ENCODE measurements around the gene RAB20.
A peak's percentile ranks its signal among the peaks of the same experiment; 100 is the strongest.

The RAB20 gene

DNA sequence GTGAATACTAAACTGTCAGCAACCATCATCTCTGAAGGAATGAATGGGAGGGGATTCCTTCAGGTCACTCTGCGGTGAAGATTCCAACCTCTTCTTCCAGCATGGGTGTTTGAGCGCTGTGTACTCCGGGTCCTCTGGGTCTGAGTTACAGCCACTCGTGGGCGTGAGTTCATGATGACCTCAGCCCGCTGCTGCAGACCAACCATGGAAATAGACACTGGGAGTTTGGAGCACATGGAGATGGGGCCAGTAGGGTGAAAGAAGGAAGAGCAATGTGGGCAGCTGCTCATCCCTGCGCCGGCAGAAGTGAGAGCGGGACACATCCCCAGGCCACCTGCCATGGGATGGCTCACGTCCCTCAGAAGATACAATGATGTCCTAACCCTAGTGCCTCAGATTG, 16.8 kb upstream of the RAB20 start:
- Histone ChIP-seq H3K4me2 (ENCODE audit: low read depth, low read length, poor library complexity, severe bottlenecking) (no peak overlapping the region), H3F3A (ENCODE audit: low read depth) (no peaks in the 10 kb centered on the region), H3K9me3 (ENCODE audit: insufficient read depth, low read depth, low read length) (no peaks in the 10 kb centered on the region), H2AFZ (ENCODE audit: low read length) (no peak overlapping the region), H3K9ac (ENCODE audit: low read depth, low read length, poor library complexity, severe bottlenecking) (no peak overlapping the region), H3K4me3 (ENCODE audit: low read length, poor library complexity, severe bottlenecking) (no peak overlapping the region), H3K27me3 (ENCODE audit: insufficient read depth, low read length, poor library complexity, severe bottlenecking) (no peaks in the 10 kb centered on the region), H3K36me3 (ENCODE audit: insufficient read depth, low read length) (no peaks in the 10 kb centered on the region), H3K4me1 (ENCODE audit: insufficient read depth, low read length, poor library complexity, severe bottlenecking) (peaks cover 14% of the 10 kb centered on the region), H3K79me2 (ENCODE audit: insufficient read depth, low read length) (no peaks in the 10 kb centered on the region), H4K20me1 (ENCODE audit: insufficient read depth, low read length, poor library complexity, severe bottlenecking) (no peaks in the 10 kb centered on the region), H3K9me2 (replicated peaks; ENCODE audit: low read depth, low read length) (no peaks in the 10 kb centered on the region)
- TF ChIP-seq, protein P1, sequence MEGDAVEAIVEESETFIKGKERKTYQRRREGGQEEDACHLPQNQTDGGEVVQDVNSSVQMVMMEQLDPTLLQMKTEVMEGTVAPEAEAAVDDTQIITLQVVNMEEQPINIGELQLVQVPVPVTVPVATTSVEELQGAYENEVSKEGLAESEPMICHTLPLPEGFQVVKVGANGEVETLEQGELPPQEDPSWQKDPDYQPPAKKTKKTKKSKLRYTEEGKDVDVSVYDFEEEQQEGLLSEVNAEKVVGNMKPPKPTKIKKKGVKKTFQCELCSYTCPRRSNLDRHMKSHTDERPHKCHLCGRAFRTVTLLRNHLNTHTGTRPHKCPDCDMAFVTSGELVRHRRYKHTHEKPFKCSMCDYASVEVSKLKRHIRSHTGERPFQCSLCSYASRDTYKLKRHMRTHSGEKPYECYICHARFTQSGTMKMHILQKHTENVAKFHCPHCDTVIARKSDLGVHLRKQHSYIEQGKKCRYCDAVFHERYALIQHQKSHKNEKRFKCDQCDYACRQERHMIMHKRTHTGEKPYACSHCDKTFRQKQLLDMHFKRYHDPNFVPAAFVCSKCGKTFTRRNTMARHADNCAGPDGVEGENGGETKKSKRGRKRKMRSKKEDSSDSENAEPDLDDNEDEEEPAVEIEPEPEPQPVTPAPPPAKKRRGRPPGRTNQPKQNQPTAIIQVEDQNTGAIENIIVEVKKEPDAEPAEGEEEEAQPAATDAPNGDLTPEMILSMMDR (conservative IDR thresholded peaks at IDR 0.05; ENCODE audit: low read length) = no peak
- no peak for TF ChIP-seq EZH2phosphoT487 (IDR thresholded peaks at IDR 0.05; ENCODE audit: borderline replicate concordance)

GRCh38 chr13:110576736-110577476, 15.4 kb upstream of the RAB20 start:
- H3K9me3 ChIP-seq (ENCODE audit: insufficient read depth, low read depth, low read length) = no peaks in the 10 kb centered on the region
- no peak overlapping the region for H3K4me3 ChIP-seq (ENCODE audit: low read length, poor library complexity, severe bottlenecking)
- H3K4me1 ChIP-seq (ENCODE audit: insufficient read depth, low read length, poor library complexity, severe bottlenecking) = peaks cover 14% of the 10 kb centered on the region
- H3K36me3 ChIP-seq (ENCODE audit: insufficient read depth, low read length) = no peaks in the 10 kb centered on the region
- H3K9me2 ChIP-seq (replicated peaks; ENCODE audit: low read depth, low read length) = no peaks in the 10 kb centered on the region
- no peaks in the 10 kb centered on the region for H3K27me3 ChIP-seq (ENCODE audit: insufficient read depth, low read length, poor library complexity, severe bottlenecking)
- no peaks in the 10 kb centered on the region for H4K20me1 ChIP-seq (ENCODE audit: insufficient read depth, low read length, poor library complexity, severe bottlenecking)
- H3K4me2 ChIP-seq (ENCODE audit: low read depth, low read length, poor library complexity, severe bottlenecking) = no peak overlapping the region
- no peaks in the 10 kb centered on the region for H3K79me2 ChIP-seq (ENCODE audit: insufficient read depth, low read length)
- no peak for TF ChIP-seq EZH2phosphoT487 (IDR thresholded peaks at IDR 0.05; ENCODE audit: borderline replicate concordance)
- TF ChIP-seq, protein P1 (conservative IDR thresholded peaks at IDR 0.05; ENCODE audit: low read length) = no peak
- no peak overlapping the region for H2AFZ ChIP-seq (ENCODE audit: low read length)
- no peaks in the 10 kb centered on the region for H3F3A ChIP-seq (ENCODE audit: low read depth)
- no peak overlapping the region for H3K9ac ChIP-seq (ENCODE audit: low read depth, low read length, poor library complexity, severe bottlenecking)

GRCh38 chr13:110576070-110576394, 14.5 kb upstream of the RAB20 start:
- no peaks in the 10 kb centered on the region for H3K27me3 ChIP-seq (ENCODE audit: insufficient read depth, low read length, poor library complexity, severe bottlenecking)
- H3K9ac ChIP-seq (ENCODE audit: low read depth, low read length, poor library complexity, severe bottlenecking) = no peak overlapping the region
- H4K20me1 ChIP-seq (ENCODE audit: insufficient read depth, low read length, poor library complexity, severe bottlenecking) = no peaks in the 10 kb centered on the region
- peak overlapping the region; percentile 75 for H2AFZ ChIP-seq (ENCODE audit: low read length)
- no peak overlapping the region for H3K4me3 ChIP-seq (ENCODE audit: low read length, poor library complexity, severe bottlenecking)
- no peaks in the 10 kb centered on the region for H3K9me2 ChIP-seq (replicated peaks; ENCODE audit: low read depth, low read length)
- TF ChIP-seq, protein P1 (conservative IDR thresholded peaks at IDR 0.05; ENCODE audit: low read length) = no peak
- TF ChIP-seq EZH2phosphoT487 (IDR thresholded peaks at IDR 0.05; ENCODE audit: borderline replicate concordance) = no peak
- no peaks in the 10 kb centered on the region for H3K9me3 ChIP-seq (ENCODE audit: insufficient read depth, low read depth, low read length)
- no peaks in the 10 kb centered on the region for H3K79me2 ChIP-seq (ENCODE audit: insufficient read depth, low read length)
- H3F3A ChIP-seq (ENCODE audit: low read depth) = no peaks in the 10 kb centered on the region
- H3K36me3 ChIP-seq (ENCODE audit: insufficient read depth, low read length) = no peaks in the 10 kb centered on the region
- H3K4me2 ChIP-seq (ENCODE audit: low read depth, low read length, poor library complexity, severe bottlenecking) = peak overlapping the region; percentile 37
- H3K4me1 ChIP-seq (ENCODE audit: insufficient read depth, low read length, poor library complexity, severe bottlenecking) = peaks cover 14% of the 10 kb centered on the region
